Muscle layer of colon (tissue), 2 donors: ENCODE data around the gene TM9SF2.
A peak's percentile ranks its signal among the peaks of the same experiment; 100 is the strongest.

Source experiments
- H3K27ac ChIP-seq: one replicate; pipeline ENCODE4 v1.7.0; 2013; ENCODE audit warnings: low read depth, mild to moderate bottlenecking, low read length, moderate library complexity
- H3K27me3 ChIP-seq, 2 donors: one replicate each; pipeline ENCODE4 v1.7.0; 2013; ENCODE audit warnings: low read length in 2 of 2, mild to moderate bottlenecking in 2 of 2; ENCODE audit not compliant: insufficient read depth in 2 of 2, control insufficient read depth in 1 of 2
- H3K36me3 ChIP-seq: one replicate; pipeline ENCODE4 v1.7.0; 2013; ENCODE audit warnings: mild to moderate bottlenecking, low read length; ENCODE audit not compliant: insufficient read depth
- H3K4me1 ChIP-seq: one replicate; pipeline ENCODE4 v1.7.0; 2013; ENCODE audit warnings: mild to moderate bottlenecking, low read length; ENCODE audit not compliant: insufficient read depth
- H3K4me3 ChIP-seq, 2 donors: one replicate each; pipeline ENCODE4 v1.7.0; 2013; ENCODE audit warnings: low read length in 2 of 2, low read depth in 1 of 2, mild to moderate bottlenecking in 1 of 2, moderate library complexity in 1 of 2
- H3K9ac ChIP-seq: one replicate; pipeline ENCODE4 v1.7.0; 2013; ENCODE audit warnings: low read length
- H3K9me3 ChIP-seq: one replicate; pipeline ENCODE4 v1.7.0; 2013; ENCODE audit warnings: mild to moderate bottlenecking, low read length
- donor health status: abdominal sarcoma.
- donor health status: Adenocarcinoma of cecum.

TM9SF2 gene

DNA sequence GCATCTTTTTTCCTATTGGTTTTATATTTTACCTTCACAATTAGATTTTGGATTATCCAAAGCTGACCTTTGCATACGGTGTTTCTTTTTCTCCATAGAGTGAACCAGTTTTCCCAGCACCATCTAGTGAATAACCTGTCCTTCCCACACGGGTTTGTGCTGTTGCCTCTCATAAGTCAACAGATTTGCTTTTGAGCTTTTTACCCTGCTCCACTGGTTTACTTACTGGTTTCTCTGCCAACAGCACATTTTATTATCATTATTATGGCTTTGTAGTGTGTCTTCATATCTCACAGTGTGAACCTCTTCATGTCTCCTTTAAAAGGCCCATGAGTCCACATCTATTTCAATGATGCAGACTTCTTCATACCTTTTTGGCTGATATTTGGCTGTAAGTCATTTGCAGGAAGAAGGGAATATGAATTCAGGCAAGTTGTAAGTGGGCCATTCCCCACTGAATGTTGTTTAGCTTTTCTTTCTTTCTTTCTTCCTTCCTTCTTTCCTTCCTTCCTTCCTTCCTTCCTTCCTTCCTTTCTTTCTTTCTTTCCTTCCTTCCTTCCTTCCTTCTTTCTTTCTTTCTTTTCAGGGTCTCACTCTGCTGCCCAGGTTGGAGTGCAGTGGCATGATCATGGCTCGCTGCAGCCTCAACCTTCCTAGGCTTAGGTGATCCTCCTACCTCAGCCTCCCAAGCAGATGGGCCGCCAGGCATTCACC is 86.8 kb downstream of the TM9SF2 start:
- no peak overlapping the region for H3K4me3 ChIP-seq
- no peaks in the 10 kb centered on the region for H3K27me3 ChIP-seq
- H3K27ac ChIP-seq = no peak overlapping the region
- no peaks in the 10 kb centered on the region for H3K9me3 ChIP-seq
- no peak overlapping the region for H3K9ac ChIP-seq
- no peaks in the 10 kb centered on the region for H3K36me3 ChIP-seq
- no peaks in the 10 kb centered on the region for H3K4me1 ChIP-seq

GRCh38 chr13:99589575-99589974 is 88.3 kb downstream of the TM9SF2 start:
- no peak overlapping the region for H3K9ac ChIP-seq
- no peak overlapping the region for H3K27ac ChIP-seq
- H3K27me3 ChIP-seq = no peaks in the 10 kb centered on the region
- no peak overlapping the region for H3K4me3 ChIP-seq
- H3K4me1 ChIP-seq = no peaks in the 10 kb centered on the region
- no peaks in the 10 kb centered on the region for H3K9me3 ChIP-seq
- no peaks in the 10 kb centered on the region for H3K36me3 ChIP-seq

GRCh38 chr13:99590519-99591011 is 89.3 kb downstream of the TM9SF2 start:
- Histone ChIP-seq H3K4me1 (no peaks in the 10 kb centered on the region), H3K27ac (no peak overlapping the region)

GRCh38 chr13:99596180-99596579 is 94.9 kb downstream of the TM9SF2 start:
- Histone ChIP-seq H3K9ac (no peak overlapping the region), H3K27me3 (no peaks in the 10 kb centered on the region), H3K9me3 (no peaks in the 10 kb centered on the region), H3K4me1 (no peaks in the 10 kb centered on the region), H3K36me3 (no peaks in the 10 kb centered on the region), H3K27ac (no peak overlapping the region), H3K4me3 (no peak overlapping the region)

More at GRCh38 chr13:99590519-99591011, 89.3 kb downstream of the TM9SF2 start:
- H3K9ac ChIP-seq = no peak overlapping the region
- H3K9me3 ChIP-seq = no peaks in the 10 kb centered on the region
- H3K27me3 ChIP-seq = no peaks in the 10 kb centered on the region
- no peak overlapping the region for H3K4me3 ChIP-seq
- H3K36me3 ChIP-seq = no peaks in the 10 kb centered on the region

DNA sequence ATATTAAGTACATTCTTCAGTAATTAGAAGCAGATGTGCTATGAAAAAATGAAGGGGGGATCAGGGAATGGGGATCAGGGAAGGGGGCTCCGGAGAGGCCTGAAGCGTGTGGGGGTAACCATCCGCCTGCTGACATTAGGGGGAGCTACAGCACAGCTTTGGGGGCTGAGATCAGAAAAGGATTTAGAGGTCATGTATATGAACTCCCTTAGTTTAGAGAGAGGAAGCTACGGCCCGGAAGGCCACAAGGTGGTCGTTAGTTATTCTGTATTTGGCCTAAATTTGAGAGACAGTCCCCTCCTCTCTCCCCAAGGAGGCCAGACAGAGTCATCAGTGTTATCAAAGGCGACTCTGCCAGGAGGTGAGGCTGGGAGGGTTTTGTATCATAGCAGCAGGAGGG is 99.0 kb downstream of the TM9SF2 start:
- Histone ChIP-seq H3K4me1 (no peaks in the 10 kb centered on the region), H3K27ac (no peak overlapping the region), H3K9me3 (no peaks in the 10 kb centered on the region), H3K27me3 (no peaks in the 10 kb centered on the region), H3K4me3 (no peak overlapping the region), H3K36me3 (no peaks in the 10 kb centered on the region), H3K9ac (no peak overlapping the region)

DNA sequence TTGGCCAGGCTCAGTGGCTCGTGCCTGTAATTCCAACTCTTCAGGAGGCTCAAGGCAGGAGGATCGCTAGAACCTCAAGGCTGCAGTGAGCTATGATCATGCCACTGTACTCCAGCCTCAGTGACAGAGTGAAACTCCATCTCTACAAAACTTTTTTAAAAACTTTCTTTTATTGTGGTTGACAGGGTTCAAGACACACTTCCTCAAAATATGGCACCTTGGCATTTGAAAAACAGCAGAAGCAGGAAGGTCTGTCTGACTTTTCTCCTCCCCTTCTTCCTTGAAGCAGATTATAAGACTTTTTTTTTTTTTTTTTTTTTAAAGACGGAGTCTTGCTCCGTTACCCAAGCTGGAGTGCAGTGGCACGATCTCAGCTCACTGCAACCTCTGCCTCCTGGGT is 100.3 kb downstream of the TM9SF2 start:
- Histone ChIP-seq H3K4me3 (no peak overlapping the region), H3K36me3 (no peaks in the 10 kb centered on the region), H3K27ac (no peak overlapping the region), H3K4me1 (peaks cover 8% of the 10 kb centered on the region), H3K9me3 (no peaks in the 10 kb centered on the region), H3K27me3 (no peaks in the 10 kb centered on the region), H3K9ac (no peak overlapping the region)

DNA sequence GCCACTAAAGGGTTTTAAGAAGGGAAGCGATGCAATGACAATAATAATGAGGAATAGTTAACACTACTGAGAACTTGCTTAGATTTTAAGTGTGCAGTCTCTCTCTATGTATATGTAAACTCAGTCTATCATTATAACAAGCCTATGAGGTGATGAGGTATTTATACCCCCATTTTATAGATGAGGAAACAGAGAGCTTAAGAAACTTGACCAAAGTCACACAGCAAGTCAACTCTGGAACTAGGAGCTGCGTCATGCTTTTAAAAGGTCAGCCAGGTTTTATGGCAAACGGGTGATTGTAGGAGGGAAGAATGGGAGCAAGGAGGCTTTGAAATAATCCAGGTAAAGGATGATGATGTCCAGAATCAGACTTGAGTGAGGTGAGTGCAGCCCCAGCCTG is 103.4 kb downstream of the TM9SF2 start:
- Histone ChIP-seq H3K9ac (no peak overlapping the region), H3K36me3 (no peaks in the 10 kb centered on the region), H3K9me3 (no peaks in the 10 kb centered on the region)

GRCh38 chr13:99605420-99606323 is 104.4 kb downstream of the TM9SF2 start:
- H3K9me3 ChIP-seq = no peaks in the 10 kb centered on the region
- H3K4me3 ChIP-seq = peak overlapping the region; percentile 50 to 92
- H3K27ac ChIP-seq = peak overlapping the region; percentile 53
- H3K4me1 ChIP-seq = peaks cover 13% of the 10 kb centered on the region
- no peaks in the 10 kb centered on the region for H3K27me3 ChIP-seq
- no peaks in the 10 kb centered on the region for H3K36me3 ChIP-seq
- peak overlapping the region; percentile 4 for H3K9ac ChIP-seq

More for the DNA sequence above, 103.4 kb downstream of the TM9SF2 start:
- no peak overlapping the region for H3K27ac ChIP-seq
- peaks cover 13% of the 10 kb centered on the region for H3K4me1 ChIP-seq
- no peak overlapping the region for H3K4me3 ChIP-seq
- H3K27me3 ChIP-seq = no peaks in the 10 kb centered on the region

DNA sequence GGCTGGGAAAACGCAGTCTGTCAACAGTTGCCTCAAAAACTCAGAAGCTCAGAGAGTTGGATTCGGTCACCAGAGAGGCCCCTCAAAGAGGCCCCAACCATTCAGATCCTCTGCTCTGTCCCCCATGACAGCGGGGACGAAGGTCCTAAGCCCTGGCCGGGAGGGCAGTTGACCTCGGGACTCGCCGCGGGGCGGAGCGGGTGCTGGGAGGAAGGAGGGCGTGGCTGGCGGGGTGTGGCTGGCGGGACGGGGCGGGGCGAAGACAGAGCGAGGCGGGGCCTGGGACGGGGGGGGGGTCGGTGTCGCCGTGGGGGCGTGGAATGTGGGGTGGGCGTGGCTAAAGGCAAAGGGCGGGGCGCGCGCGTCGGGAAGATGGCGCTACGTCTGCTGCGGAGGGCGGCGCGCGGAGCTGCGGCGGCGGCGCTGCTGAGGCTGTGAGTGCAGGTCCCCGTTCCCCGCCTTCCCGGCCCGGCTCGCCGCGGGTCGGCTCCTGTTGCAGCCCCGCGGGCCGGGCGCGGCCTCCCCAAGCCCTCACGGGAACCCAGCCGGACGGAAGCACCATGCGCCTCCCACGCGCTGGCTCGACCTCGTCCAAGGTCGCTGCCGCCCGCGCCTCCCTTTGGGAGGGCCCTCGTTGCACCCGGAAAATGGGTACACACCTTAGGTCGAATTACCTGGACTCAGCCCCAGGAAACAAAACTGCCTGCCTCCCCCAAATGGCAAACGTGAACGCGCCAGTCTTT is 105.2 kb downstream of the TM9SF2 start, which contains the start of gene CLYBL:
Gene CLYBL, plus strand, starts transcription at position 367 of the 743 bp plus-strand sequence.
- Histone ChIP-seq H3K9ac (peak within 1 kb of the TSS; percentile 4), H3K4me1 (peaks cover 13% of the 10 kb centered on the region), H3K4me3 (peak within 1 kb of the TSS; percentile 85 to 92), H3K36me3 (no peaks in the 10 kb centered on the region), H3K27ac (peak within 1 kb of the TSS; percentile 72), H3K9me3 (no peaks in the 10 kb centered on the region), H3K27me3 (no peaks in the 10 kb centered on the region)

DNA sequence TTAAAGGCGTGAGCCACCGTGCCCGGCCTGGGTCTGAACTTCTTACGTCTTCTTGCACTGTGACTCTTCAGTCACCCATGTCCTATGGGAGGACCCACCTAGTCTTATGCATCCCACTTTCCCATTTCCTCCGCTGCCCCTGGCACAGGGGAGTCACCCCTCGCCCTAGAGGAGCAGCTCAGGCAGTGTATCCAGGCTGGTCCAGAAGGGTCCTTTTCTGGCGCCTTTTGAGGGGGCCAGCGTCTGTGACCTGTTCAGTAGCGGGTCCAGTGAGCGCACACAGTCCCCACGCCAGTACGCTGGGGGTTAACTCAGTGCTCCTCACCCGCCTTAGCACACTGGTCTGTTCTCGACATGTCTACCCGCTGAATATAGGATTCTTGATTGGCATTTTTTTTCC is 107.1 kb downstream of the TM9SF2 start:
- Histone ChIP-seq H3K27me3 (no peaks in the 10 kb centered on the region), H3K9ac (no peak overlapping the region), H3K9me3 (no peaks in the 10 kb centered on the region), H3K27ac (no peak overlapping the region), H3K4me1 (peaks cover 13% of the 10 kb centered on the region), H3K4me3 (no peak overlapping the region), H3K36me3 (no peaks in the 10 kb centered on the region)

- Histone ChIP-seq H3K9me3 (no peaks in the 10 kb centered on the region), H3K4me3 (no peak overlapping the region), H3K27me3 (no peaks in the 10 kb centered on the region), H3K27ac (no peak overlapping the region), H3K9ac (no peak overlapping the region), H3K4me1 (peaks cover 9% of the 10 kb centered on the region), H3K36me3 (no peaks in the 10 kb centered on the region)
Measured at GRCh38 chr13:99610702-99611289, 109.5 kb downstream of the TM9SF2 start.
